ENCODE measurements around the gene ASPHD2. TPM values are rescaled to one million over a fixed set of nuclear protein-coding genes. Genes with fewer than 3 reads are reported as not detected.

Gene ASPHD2
- total RNA-seq, 4 donors from 2014 or later, result 0.20 to 2.2 (median 1.2) TPM

- 9 to 17% methylated on average over 12 to 34 of the region's 50 CpGs for WGBS, 2 donors (ENCODE audit: low coverage in 1 of 2)
- in situ Hi-C loops (cut with MboI; ENCODE audit: low pct_ligation_motif_present in 1 of 4, low pct_unique_long_range_greater_than_20kb in 1 of 4, low sequenced_read_pairs in 3 of 4) (no loop called here), intact Hi-C loops (cut with DNase I; ENCODE audit: low total_unique reads) (no loop called here)
- Histone ChIP-seq H3K4me1 (peaks cover 5 to 16% (median 10%) of the 10 kb centered on the region in 4 donors), H3K27ac (peak overlapping the region in 3 of 4 donors; percentile 47 to 86 (median 51)), H3K4me3 (peak overlapping the region; percentile 26 to 82 (median 64)), H3K36me3 (no peaks in the 10 kb centered on the region), H3K27me3 (peaks cover 8% of the 10 kb centered on the region), H3K9me3 (no peaks in the 10 kb centered on the region)
- no peak for DNase-seq
- TF ChIP-seq CTCF (IDR thresholded peaks at IDR 0.05) (no peak), POLR2A (IDR thresholded peaks at IDR 0.05) (no peak), EP300 (IDR thresholded peaks at IDR 0.05; ENCODE audit: low read depth) (no peak), POLR2AphosphoS5 (IDR thresholded peaks at IDR 0.05) (no peak)
These were observed 612 bp downstream of the ASPHD2 start for GRCh38 chr22:26429458-26430286.

- TF ChIP-seq EP300 (IDR thresholded peaks at IDR 0.05; ENCODE audit: low read depth), result no peak
- TF ChIP-seq POLR2AphosphoS5 (IDR thresholded peaks at IDR 0.05), result no peak
- no peak for TF ChIP-seq CTCF (IDR thresholded peaks at IDR 0.05)
- TF ChIP-seq POLR2A (IDR thresholded peaks at IDR 0.05), result no peak
- Histone ChIP-seq H3K27ac (no peak overlapping the region), H3K36me3 (no peaks in the 10 kb centered on the region), H3K27me3 (no peaks in the 10 kb centered on the region), H3K4me1 (peaks cover 5 to 16% (median 10%) of the 10 kb centered on the region in 4 donors), H3K9me3 (no peaks in the 10 kb centered on the region), H3K4me3 (no peak overlapping the region)
- intact Hi-C loops (cut with DNase I; ENCODE audit: low total_unique reads) (no loop called here), in situ Hi-C loops (cut with MboI; ENCODE audit: low pct_ligation_motif_present in 1 of 4, low pct_unique_long_range_greater_than_20kb in 1 of 4, low sequenced_read_pairs in 3 of 4) (no loop called here)
- no peak for DNase-seq
- 49 to 69% methylated on average over 2 of the region's 2 CpGs for WGBS, 2 donors (ENCODE audit: low coverage in 1 of 2)
These were observed 1.5 kb downstream of the ASPHD2 start for GRCh38 chr22:26430600-26430999.

- H3K4me1 ChIP-seq, result peaks cover 5 to 22% (median 18%) of the 10 kb centered on the region in 4 donors
- in situ Hi-C loops (cut with MboI; ENCODE audit: low pct_ligation_motif_present in 1 of 4, low pct_unique_long_range_greater_than_20kb in 1 of 4, low sequenced_read_pairs in 3 of 4), result no loop called here
- no peak for DNase-seq
- H3K27me3 ChIP-seq, result no peaks in the 10 kb centered on the region
- TF ChIP-seq POLR2A (IDR thresholded peaks at IDR 0.05) (no peak), CTCF (IDR thresholded peaks at IDR 0.05) (no peak), EP300 (IDR thresholded peaks at IDR 0.05; ENCODE audit: low read depth) (no peak), POLR2AphosphoS5 (IDR thresholded peaks at IDR 0.05) (no peak)
- WGBS, 2 donors (ENCODE audit: low coverage in 1 of 2), result 87 to 90% methylated on average over 4 to 13 of the region's 13 CpGs
- H3K36me3 ChIP-seq, result no peaks in the 10 kb centered on the region
- H3K9me3 ChIP-seq, result no peaks in the 10 kb centered on the region
- intact Hi-C loops (cut with DNase I; ENCODE audit: low total_unique reads), result no loop called here
- no peak overlapping the region for H3K4me3 ChIP-seq
- peak overlapping the region in 1 of 4 donors; percentile 13 for H3K27ac ChIP-seq
These were observed 2.4 kb downstream of the ASPHD2 start for GRCh38 chr22:26431261-26431995.

- Histone ChIP-seq H3K36me3 (no peaks in the 10 kb centered on the region), H3K4me1 (peaks cover 5 to 33% (median 24%) of the 10 kb centered on the region in 4 donors), H3K27ac (no peak overlapping the region), H3K9me3 (no peaks in the 10 kb centered on the region), H3K27me3 (no peaks in the 10 kb centered on the region), H3K4me3 (no peak overlapping the region)
- WGBS, 2 donors (ENCODE audit: low coverage in 1 of 2), result 87 to 97% methylated on average over 3 of the region's 3 CpGs
- TF ChIP-seq EP300 (IDR thresholded peaks at IDR 0.05; ENCODE audit: low read depth) (no peak), POLR2A (IDR thresholded peaks at IDR 0.05) (no peak), POLR2AphosphoS5 (IDR thresholded peaks at IDR 0.05) (no peak), CTCF (IDR thresholded peaks at IDR 0.05) (no peak)
- no peak for DNase-seq
- intact Hi-C loops (cut with DNase I; ENCODE audit: low total_unique reads), result no loop called here
- in situ Hi-C loops (cut with MboI; ENCODE audit: low pct_ligation_motif_present in 1 of 4, low pct_unique_long_range_greater_than_20kb in 1 of 4, low sequenced_read_pairs in 3 of 4), result no loop called here
These were observed 3.7 kb downstream of the ASPHD2 start for GRCh38 chr22:26432619-26433311.

Measured in transverse colon (tissue), 4 donors.